Measurements from ENCODE around the gene PPP6R1. TPM values are rescaled to one million over a fixed set of nuclear protein-coding genes. Genes with fewer than 3 reads are reported as not detected.

Gene PPP6R1, protein sequence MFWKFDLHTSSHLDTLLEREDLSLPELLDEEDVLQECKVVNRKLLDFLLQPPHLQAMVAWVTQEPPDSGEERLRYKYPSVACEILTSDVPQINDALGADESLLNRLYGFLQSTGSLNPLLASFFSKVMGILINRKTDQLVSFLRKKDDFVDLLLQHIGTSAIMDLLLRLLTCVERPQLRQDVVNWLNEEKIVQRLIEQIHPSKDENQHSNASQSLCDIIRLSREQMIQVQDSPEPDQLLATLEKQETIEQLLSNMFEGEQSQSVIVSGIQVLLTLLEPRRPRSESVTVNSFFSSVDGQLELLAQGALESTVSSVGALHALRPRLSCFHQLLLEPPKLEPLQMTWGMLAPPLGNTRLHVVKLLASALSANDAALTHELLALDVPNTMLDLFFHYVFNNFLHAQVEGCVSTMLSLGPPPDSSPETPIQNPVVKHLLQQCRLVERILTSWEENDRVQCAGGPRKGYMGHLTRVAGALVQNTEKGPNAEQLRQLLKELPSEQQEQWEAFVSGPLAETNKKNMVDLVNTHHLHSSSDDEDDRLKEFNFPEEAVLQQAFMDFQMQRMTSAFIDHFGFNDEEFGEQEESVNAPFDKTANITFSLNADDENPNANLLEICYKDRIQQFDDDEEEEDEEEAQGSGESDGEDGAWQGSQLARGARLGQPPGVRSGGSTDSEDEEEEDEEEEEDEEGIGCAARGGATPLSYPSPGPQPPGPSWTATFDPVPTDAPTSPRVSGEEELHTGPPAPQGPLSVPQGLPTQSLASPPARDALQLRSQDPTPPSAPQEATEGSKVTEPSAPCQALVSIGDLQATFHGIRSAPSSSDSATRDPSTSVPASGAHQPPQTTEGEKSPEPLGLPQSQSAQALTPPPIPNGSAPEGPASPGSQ
- total RNA-seq, result 26.1 and 27.7 TPM in 2 replicates

DNA sequence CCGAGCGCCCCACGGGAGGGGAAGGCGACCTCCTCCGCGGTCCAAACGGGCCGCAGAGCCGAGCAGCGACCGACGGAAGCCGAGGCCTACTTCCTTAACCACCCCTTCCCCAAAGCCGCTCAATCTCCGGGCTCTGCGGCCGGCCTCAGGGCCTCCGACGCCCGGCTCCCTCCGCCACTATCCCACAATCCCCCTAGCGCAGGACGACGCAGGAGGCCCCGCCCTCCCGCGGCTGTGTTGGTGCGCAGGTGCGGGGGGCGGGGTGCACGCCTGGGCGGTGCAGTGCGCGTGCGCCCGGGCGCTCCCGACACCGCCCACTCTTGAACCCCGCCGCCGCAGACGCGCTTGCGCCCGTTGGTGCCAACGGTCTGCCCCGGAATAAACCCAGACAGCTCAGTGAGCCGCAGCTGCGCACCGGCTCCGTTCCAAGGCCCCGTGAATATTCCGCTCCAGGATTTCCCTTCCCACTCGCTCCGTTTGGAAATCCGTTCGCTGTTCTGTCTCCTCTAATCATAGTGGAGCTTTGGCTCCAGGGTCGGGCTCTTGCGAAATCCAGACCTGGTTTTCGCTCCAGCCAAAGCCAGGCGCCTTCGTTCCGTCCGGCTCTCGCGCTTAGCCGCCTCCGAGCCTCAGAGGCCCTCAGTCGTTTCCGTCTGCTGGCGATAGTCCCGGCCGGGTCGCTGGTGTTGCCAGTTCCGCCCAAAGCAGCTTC lies at the start of gene PPP6R1:
Gene PPP6R1 (minus strand): TSS at position 190 of the 712 bp plus-strand sequence. CDS start 11,914 bp downstream, outside the sequence.

GRCh38 chr19:55283548-55284377 lies 24.9 kb upstream of the PPP6R1 start, which contains the start of gene BRSK1:
TSS of gene BRSK1 (plus strand) at chr19:55283997. CDS start at chr19:55284443, 446 bp downstream.

GRCh38 chr19:55279770-55280643 lies 21.2 kb upstream of the PPP6R1 start, which contains the start of gene HSPBP1:
TSS of gene HSPBP1 (minus strand) at chr19:55280110. CDS start at chr19:55279608, 502 bp downstream.

GRCh38 chr19:55228403-55229031 lies 30.3 kb downstream of the PPP6R1 start, which contains the start of gene TMEM86B:
TSS of gene TMEM86B (minus strand) at chr19:55228763. CDS start at chr19:55228741, 22 bp downstream.

DNA sequence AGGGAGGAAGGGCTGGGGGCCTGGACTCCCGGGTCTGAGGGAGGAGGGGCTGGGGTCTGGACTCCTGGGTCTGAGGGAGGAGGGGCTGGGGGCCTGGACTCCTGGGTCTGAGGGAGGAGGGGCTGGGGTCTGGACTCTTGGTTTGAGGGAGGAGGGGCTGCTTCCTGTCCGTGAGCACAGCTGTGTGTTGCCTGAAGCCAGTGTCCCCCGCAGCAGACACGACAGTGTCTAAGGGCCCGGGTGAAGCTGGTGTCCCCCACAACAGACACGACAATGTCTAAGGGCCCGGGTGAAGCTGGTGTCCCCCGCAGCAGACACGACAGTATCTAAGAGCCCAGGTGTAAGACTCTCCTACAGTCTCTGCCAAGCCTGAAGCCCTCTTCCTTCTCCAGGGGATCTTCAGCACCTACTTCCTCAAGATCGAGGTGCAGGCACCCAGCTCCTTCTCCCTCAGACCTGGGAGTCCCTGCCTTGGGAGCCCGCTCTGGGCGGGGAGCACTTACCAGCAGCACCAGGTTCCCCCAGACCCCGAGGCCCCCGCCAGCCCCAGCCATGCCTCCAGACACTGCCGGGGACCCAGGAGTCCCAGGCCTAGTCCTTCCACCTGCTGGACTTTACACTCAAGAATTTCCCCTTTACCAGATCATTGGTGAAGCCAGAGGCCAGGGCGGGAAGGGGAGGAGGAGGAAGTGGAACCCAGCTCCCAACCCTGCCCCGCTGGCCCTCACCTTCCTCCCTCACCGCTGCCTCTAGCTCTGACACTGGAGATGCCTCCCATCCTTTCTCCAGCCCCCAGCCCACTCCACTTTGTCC lies 49.7 kb downstream of the PPP6R1 start, which contains the start of gene PTPRH:
Gene PTPRH (minus strand): TSS at position 622 of the 813 bp plus-strand sequence. CDS start 68 bp downstream, at position 554.

Small RNA genes lying within 50 kb of the gene (small RNA-seq; reads per million reads assigned to genes)
- gene MIR6802, result 0.61 reads per million, percentile 20 among the genes with 10 or more reads in this experiment
- gene MIR6803, result not detected
- not detected for gene MIR6804

Other genes starting within 250 kb of the PPP6R1 start
- gene GP6, start 220.8 kb downstream of the PPP6R1 start, total RNA-seq, result not detected in 2 replicates
- 8.6 and 9.1 TPM in 2 replicates for gene RDH13, start 195.9 kb downstream of the PPP6R1 start, total RNA-seq
- gene EPS8L1, start 183.1 kb downstream of the PPP6R1 start, total RNA-seq, result 0.26 TPM in 1 of 2 replicates, not detected in the other
- 30.4 and 32.4 TPM in 2 replicates for gene PPP1R12C, start 141.4 kb downstream of the PPP6R1 start, total RNA-seq
- gene TNNT1, start 109.8 kb downstream of the PPP6R1 start, total RNA-seq, result 1.9 and 7.8 TPM in 2 replicates
- gene TNNI3, start 101.3 kb downstream of the PPP6R1 start, total RNA-seq, result not detected in 2 replicates
- gene DNAAF3, start 92.4 kb downstream of the PPP6R1 start, total RNA-seq, result 0.43 and 0.91 TPM in 2 replicates
- not detected in 2 replicates for gene SYT5, start 78.7 kb downstream of the PPP6R1 start, total RNA-seq
- gene PTPRH, start 49.5 kb downstream of the PPP6R1 start, total RNA-seq, result 5.1 and 7.1 TPM in 2 replicates
- 0.76 and 1.7 TPM in 2 replicates for gene TMEM86B, start 30.3 kb downstream of the PPP6R1 start, total RNA-seq
- 23.0 and 25.6 TPM in 2 replicates for gene HSPBP1, start 21.1 kb upstream of the PPP6R1 start, total RNA-seq
- gene BRSK1, start 25.0 kb upstream of the PPP6R1 start, total RNA-seq, result 0.65 TPM in 2 replicates
- not detected in 2 replicates for gene TMEM150B, start 66.3 kb upstream of the PPP6R1 start, total RNA-seq
- gene KMT5C, start 80.9 kb upstream of the PPP6R1 start, total RNA-seq, result 5.0 and 5.6 TPM in 2 replicates
- gene COX6B2, start 95.7 kb upstream of the PPP6R1 start, total RNA-seq, result not detected in 2 replicates
- not detected in 2 replicates for gene GARIN5B, start 104.2 kb upstream of the PPP6R1 start, total RNA-seq
- 1.2 and 1.4 TPM in 2 replicates for gene IL11, start 111.4 kb upstream of the PPP6R1 start, total RNA-seq
- gene TMEM190, start 117.8 kb upstream of the PPP6R1 start, total RNA-seq, result not detected in 2 replicates
- not detected in 2 replicates for gene TMEM238, start 125.3 kb upstream of the PPP6R1 start, total RNA-seq
- gene RPL28, start 126.9 kb upstream of the PPP6R1 start, total RNA-seq, result 441 and 509 TPM in 2 replicates
- 32.4 and 36.3 TPM in 2 replicates for gene UBE2S, start 148.8 kb upstream of the PPP6R1 start, total RNA-seq
- gene SHISA7, start 184.3 kb upstream of the PPP6R1 start, total RNA-seq, result not detected in 2 replicates
- gene ISOC2, start 202.6 kb upstream of the PPP6R1 start, total RNA-seq, result 48.6 and 53.3 TPM in 2 replicates
- not detected in 2 replicates for gene C19orf85, start 205.7 kb upstream of the PPP6R1 start, total RNA-seq
- gene ZNF628, start 217.6 kb upstream of the PPP6R1 start, total RNA-seq, result 2.1 and 2.7 TPM in 2 replicates
- 3.8 and 5.6 TPM in 2 replicates for gene NAT14, start 226.2 kb upstream of the PPP6R1 start, total RNA-seq
- gene SSC5D, start 229.4 kb upstream of the PPP6R1 start, total RNA-seq, result 23.4 and 33.8 TPM in 2 replicates